Pancreas (tissue), 10 donors: ENCODE measurements around the gene EIF3K. TPM values are rescaled to one million over a fixed set of nuclear protein-coding genes. Genes with fewer than 3 reads are reported as not detected.
A peak's percentile ranks its signal among the peaks of the same experiment; 100 is the strongest.

Experiments
- ATAC-seq, 4 donors: fragments of 200-7000 bp; cut with Tn5 transposase; one replicate each; pipeline versions ENCODE4 v1.8.0 to v1.9.1; 2020; ENCODE audit warnings: mild to moderate bottlenecking in 4 of 4, moderate library complexity in 4 of 4
- DNase-seq, 6 donors: peaks; one replicate each; pipeline ENCODE4 v3.0.0-alpha.2; 2020
- FAIRE-seq: peaks from 2 replicates; lab custom pipeline; 2012; peaks lifted over from hg19 to GRCh38; lab: Jason Lieb, UNC
- H3K27ac ChIP-seq, 4 donors: fragments of 200-600 bp; sonication (generic); 1 replicate in 3 of 4; 2 replicates in 1 of 4; pipeline versions ENCODE4 v1.5.0 to v1.8.0; 2020
- H3K27me3 ChIP-seq, 4 donors: fragments of 200-600 bp; one replicate each; pipeline ENCODE4 v1.8.0; 2021
- H3K36me3 ChIP-seq, 3 donors: fragments of 200-600 bp; sonication (generic) in 1 of 3; one replicate each; pipeline versions ENCODE4 v1.5.0 to v1.8.0; 2020 to 2021
- H3K4me1 ChIP-seq, 3 donors: fragments of 200-600 bp; one replicate each; pipeline ENCODE4 v1.8.0; 2021
- H3K4me3 ChIP-seq, 4 donors: fragments of 200-600 bp; sonication (generic) in 2 of 4; one replicate each; pipeline versions ENCODE4 v1.5.0 to v1.8.0; 2020 to 2021
- H3K9me3 ChIP-seq, 4 donors: fragments of 200-600 bp; one replicate each; pipeline ENCODE4 v1.8.0; 2021
- CTCF ChIP-seq, 4 donors: fragments of 200-600 bp; sonication (generic) in 3 of 4; IDR thresholded peaks; one replicate each; pipeline versions ENCODE4 v1.5.0 to v1.8.0; 2021; ENCODE audit warnings: antibody characterized with exemption in 4 of 4
- WGBS, 2 donors: extraction: QIAGEN DNeasy Blood & Tissue Kit; methylation state at CpG; one replicate each; pipeline ENCODE4 v1.1.7; 2013; 5-methylcytosine and 5-hydroxymethylcytosine counted together
- intact Hi-C, 3 donors: fragments of 100-400 bp; cut with DNase I; formaldehyde crosslinking; loops; one replicate each; pipeline versions ENCODE4 v1.11.1 to v1.14.2; 2022
- polyA plus RNA-seq, 2 donors: library from polyadenylated mRNA; stranded (reverse); fragments of 200-250 nt; gene quantifications; one replicate each; pipeline ENCODE4 v1.2.3, GENCODE V29; 2013
- total RNA-seq, 6 donors: library from RNA; stranded (reverse); fragmentation: NEBNext Ultra II Directional in 4 of 6; extraction: Animal tissue kit (Norgen Biotek cat#: 25700) in 4 of 6; gene quantifications; one replicate each; pipeline versions ENCODE4 v1.2.1 to v1.2.4, GENCODE V29; 2021 to 2023
- donor health status: healthy with polysubstance abuse.
- donor health status: DM: no; HTN: no; CAD: no; lungs with moderate emphysema.
- donor health status: DM: no; HTN: no; CAD: no.
- donor health status: control.
- donor health status: control.
- donor health status: Bipolar disorder and iron deficiency.
- donor health status: DM: yes; HTN: yes; CAD: no.
- donor health status: DM: no; HTN: no; CAD: no.
- donor health status: DM: no; HTN: no; CAD: no.
- donor health status: DM: yes; HTN: yes; CAD: no.

The EIF3K gene
- total and polyA plus RNA-seq, 8 donors = 93.5 to 162 (median 131) TPM

GRCh38 chr19:38635483-38636399 is 16.8 kb downstream of the EIF3K start:
- H3K9me3 ChIP-seq = no peaks in the 10 kb centered on the region
- no peak overlapping the region for H3K27ac ChIP-seq
- peaks cover 0 to 5% (median 0%) of the 10 kb centered on the region in 3 donors for H3K36me3 ChIP-seq
- DNase-seq = peak in 1 of 6 donors; percentile 35
- FAIRE-seq = no peak
- no peak for TF ChIP-seq CTCF (IDR thresholded peaks at IDR 0.05)
- intact Hi-C loops = loop anchor here in 1 of 3 donors (10.0 kb wide), 1 partner anchor 111 kb away; no protein-coding TSS in a partner anchor
- H3K27me3 ChIP-seq = no peaks in the 10 kb centered on the region
- no peak overlapping the region for H3K4me3 ChIP-seq
- ATAC-seq = no peak
- H3K4me1 ChIP-seq = no peaks in the 10 kb centered on the region
- WGBS, 2 donors = 82 to 85% methylated on average over 17 of the region's 17 CpGs

GRCh38 chr19:38638461-38638860 is 19.5 kb downstream of the EIF3K start:
- TF ChIP-seq CTCF (IDR thresholded peaks at IDR 0.05) = no peak
- Histone ChIP-seq H3K27ac (no peak overlapping the region), H3K4me3 (no peak overlapping the region), H3K27me3 (no peaks in the 10 kb centered on the region), H3K36me3 (peaks cover 0 to 5% (median 0%) of the 10 kb centered on the region in 3 donors), H3K4me1 (no peaks in the 10 kb centered on the region), H3K9me3 (no peaks in the 10 kb centered on the region)
- intact Hi-C loops = loop anchor here in 1 of 3 donors (10.0 kb wide), 1 partner anchor 114 kb away; no protein-coding TSS in a partner anchor
- no peak for ATAC-seq
- DNase-seq = peak in 1 of 6 donors; percentile 8
- WGBS, 2 donors = 97% methylated on average over 3 of the region's 3 CpGs
- no peak for FAIRE-seq

DNA sequence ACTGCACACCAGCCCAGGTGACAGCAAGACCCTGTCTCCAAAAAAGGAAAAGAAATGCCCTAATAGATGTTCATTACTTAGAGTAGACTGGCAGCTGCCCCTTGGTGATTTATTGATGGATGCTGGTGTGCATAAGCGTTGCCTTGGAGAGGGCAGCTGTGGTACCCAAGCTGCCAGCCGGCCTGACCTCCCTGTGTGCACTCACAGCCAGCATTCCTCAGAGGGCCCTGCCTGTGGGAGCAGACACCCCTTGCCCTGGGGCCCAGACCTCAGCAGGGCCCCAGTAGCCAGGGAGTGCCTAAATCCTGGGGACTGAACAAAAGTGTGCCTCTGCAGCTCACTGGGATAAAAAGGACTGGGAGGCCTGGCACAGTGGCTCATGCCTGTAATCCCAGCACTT is 20.7 kb downstream of the EIF3K start:
- ATAC-seq = no peak
- H3K27me3 ChIP-seq = no peaks in the 10 kb centered on the region
- peaks cover 0 to 5% (median 0%) of the 10 kb centered on the region in 3 donors for H3K36me3 ChIP-seq
- WGBS, 2 donors = 84 to 93% methylated on average over 2 of the region's 2 CpGs
- intact Hi-C loops = loop anchor here in 1 of 3 donors (10.0 kb wide), 1 partner anchor 115 kb away; no protein-coding TSS in a partner anchor
- no peak for FAIRE-seq
- no peaks in the 10 kb centered on the region for H3K4me1 ChIP-seq
- no peak overlapping the region for H3K4me3 ChIP-seq
- TF ChIP-seq CTCF (IDR thresholded peaks at IDR 0.05) = no peak
- H3K9me3 ChIP-seq = no peaks in the 10 kb centered on the region
- peak in 1 of 6 donors; percentile 30 for DNase-seq
- H3K27ac ChIP-seq = no peak overlapping the region

DNA sequence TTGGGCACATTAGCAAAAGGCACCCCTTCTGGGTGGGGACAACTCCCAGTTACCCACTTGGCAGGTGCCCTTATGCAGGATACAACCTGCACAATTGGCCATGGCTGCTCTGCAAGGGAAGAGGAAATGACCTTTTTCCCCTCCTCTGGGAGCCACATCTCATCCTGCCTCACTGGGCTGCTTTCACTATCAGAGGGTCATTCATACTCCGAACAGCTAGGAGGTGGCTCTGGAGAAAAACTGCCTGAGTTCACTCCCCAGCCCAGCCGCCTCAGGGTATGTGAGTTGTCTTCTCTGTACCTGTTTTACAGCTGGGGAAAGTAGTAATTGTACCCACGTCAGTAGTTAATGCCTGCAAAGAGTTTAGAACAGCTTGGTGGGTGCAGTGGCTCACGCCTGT is 21.4 kb downstream of the EIF3K start:
- DNase-seq (no peak), ATAC-seq (no peak), FAIRE-seq (no peak)
- no peaks in the 10 kb centered on the region for H3K4me1 ChIP-seq
- no peaks in the 10 kb centered on the region for H3K9me3 ChIP-seq
- H3K27me3 ChIP-seq = no peaks in the 10 kb centered on the region
- peaks cover 0 to 3% (median 0%) of the 10 kb centered on the region in 3 donors for H3K36me3 ChIP-seq
- TF ChIP-seq CTCF (IDR thresholded peaks at IDR 0.05) = no peak
- 85 to 86% methylated on average over 4 of the region's 4 CpGs for WGBS, 2 donors
- H3K27ac ChIP-seq = no peak overlapping the region
- intact Hi-C loops = no loop called here
- no peak overlapping the region for H3K4me3 ChIP-seq
